Measurements from ENCODE around the gene QSOX2.

QSOX2 gene

DNA sequence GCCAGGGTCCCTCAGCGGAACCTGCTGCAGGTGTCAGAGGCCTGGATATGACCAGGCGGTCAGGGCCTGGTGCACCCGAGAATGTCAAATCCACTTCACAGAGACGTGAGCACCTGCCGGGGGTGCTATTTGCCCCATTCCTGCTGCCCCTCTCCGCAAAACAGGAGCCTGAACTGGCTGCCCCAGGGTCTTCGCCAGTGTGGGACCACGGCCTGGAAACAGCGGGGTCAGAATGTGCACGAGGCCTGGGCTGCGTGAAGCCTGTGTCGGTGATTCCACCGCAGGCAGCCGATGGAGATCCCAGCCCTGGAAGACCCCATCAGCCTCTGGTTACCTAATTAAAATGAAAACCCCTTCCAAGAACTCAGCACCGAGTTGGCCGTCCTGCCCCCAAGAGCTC is 85.8 kb downstream of the QSOX2 start:
- Histone ChIP-seq H3K27ac (ENCODE audit: low read length) (no peak overlapping the region), H2AFZ (ENCODE audit: low read length) (no peak overlapping the region), H3F3A (ENCODE audit: insufficient read depth, low read length) (no peaks in the 10 kb centered on the region), H3K27me3 (replicated peaks; ENCODE audit: insufficient read depth, low read length) (peaks cover 73% of the 10 kb centered on the region), H3K9me2 (replicated peaks; ENCODE audit: insufficient read depth, low read length) (no peaks in the 10 kb centered on the region), H3K79me2 (ENCODE audit: low read length) (no peaks in the 10 kb centered on the region), H3K9ac (ENCODE audit: low read length) (no peak overlapping the region), H3K36me3 (replicated peaks; ENCODE audit: insufficient read depth, low read length) (no peaks in the 10 kb centered on the region), H4K20me1 (ENCODE audit: insufficient read depth, low read length) (no peaks in the 10 kb centered on the region), H3K4me1 (ENCODE audit: low read length) (no peaks in the 10 kb centered on the region), H3K4me3 (ENCODE audit: low read length) (no peak overlapping the region), H3K4me2 (ENCODE audit: low read depth, low read length) (no peak overlapping the region), H3K9me3 (replicated peaks; ENCODE audit: insufficient read depth, low read length) (no peaks in the 10 kb centered on the region)
- no peak for DNase-seq
- TF ChIP-seq, protein P1, sequence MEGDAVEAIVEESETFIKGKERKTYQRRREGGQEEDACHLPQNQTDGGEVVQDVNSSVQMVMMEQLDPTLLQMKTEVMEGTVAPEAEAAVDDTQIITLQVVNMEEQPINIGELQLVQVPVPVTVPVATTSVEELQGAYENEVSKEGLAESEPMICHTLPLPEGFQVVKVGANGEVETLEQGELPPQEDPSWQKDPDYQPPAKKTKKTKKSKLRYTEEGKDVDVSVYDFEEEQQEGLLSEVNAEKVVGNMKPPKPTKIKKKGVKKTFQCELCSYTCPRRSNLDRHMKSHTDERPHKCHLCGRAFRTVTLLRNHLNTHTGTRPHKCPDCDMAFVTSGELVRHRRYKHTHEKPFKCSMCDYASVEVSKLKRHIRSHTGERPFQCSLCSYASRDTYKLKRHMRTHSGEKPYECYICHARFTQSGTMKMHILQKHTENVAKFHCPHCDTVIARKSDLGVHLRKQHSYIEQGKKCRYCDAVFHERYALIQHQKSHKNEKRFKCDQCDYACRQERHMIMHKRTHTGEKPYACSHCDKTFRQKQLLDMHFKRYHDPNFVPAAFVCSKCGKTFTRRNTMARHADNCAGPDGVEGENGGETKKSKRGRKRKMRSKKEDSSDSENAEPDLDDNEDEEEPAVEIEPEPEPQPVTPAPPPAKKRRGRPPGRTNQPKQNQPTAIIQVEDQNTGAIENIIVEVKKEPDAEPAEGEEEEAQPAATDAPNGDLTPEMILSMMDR (IDR thresholded peaks at IDR 0.05; ENCODE audit: low read length): no peak
- no peak for TF ChIP-seq EZH2 (optimal IDR thresholded peaks at IDR 0.05; ENCODE audit: low read depth, low read length)
- no peak for TF ChIP-seq EZH2phosphoT487 (IDR thresholded peaks at IDR 0.05; ENCODE audit: low read length)

DNA sequence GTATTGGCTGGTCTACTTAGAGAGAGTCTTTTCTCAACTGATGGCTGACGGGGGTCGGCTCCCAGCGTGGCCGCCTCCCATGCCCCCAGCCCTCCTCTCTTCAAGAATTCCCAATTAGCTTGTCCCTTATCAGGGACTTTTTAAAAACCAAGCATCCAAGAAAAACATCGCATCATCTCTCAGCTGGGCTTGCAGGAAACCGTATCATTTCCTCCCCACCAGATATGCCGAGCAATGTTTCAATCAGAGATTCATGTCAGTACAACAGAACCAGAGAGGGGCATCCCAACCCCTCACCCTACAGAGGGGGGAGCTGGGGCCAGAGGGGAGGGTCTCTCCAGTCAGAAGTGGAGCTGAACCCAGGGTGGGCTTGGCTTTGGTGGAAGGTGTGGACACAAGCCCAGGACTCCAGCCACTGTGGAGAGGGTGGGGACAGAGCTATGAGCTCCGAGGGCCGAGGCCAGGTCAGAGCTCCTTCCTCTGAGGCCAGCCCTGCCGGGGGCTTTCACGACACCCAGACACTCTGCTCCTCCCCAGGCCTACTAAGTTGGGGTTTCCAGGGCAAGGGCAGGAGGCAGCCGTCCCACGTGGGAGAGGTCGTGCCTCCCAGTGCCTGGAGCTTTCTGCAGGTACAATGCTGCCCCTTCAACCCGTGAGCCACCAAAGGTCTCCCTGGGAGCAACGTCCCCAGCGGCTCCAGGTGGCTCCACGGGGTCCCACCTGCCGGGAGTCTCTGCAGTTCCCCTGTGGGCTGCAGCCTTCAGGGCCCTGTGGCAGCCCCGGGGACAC is 87.9 kb downstream of the QSOX2 start:
- DNase-seq: no peak
- Histone ChIP-seq H3F3A (ENCODE audit: insufficient read depth, low read length) (no peaks in the 10 kb centered on the region), H3K9me2 (replicated peaks; ENCODE audit: insufficient read depth, low read length) (no peaks in the 10 kb centered on the region), H3K79me2 (ENCODE audit: low read length) (no peaks in the 10 kb centered on the region), H3K9me3 (replicated peaks; ENCODE audit: insufficient read depth, low read length) (no peaks in the 10 kb centered on the region), H2AFZ (ENCODE audit: low read length) (no peak overlapping the region), H3K4me3 (ENCODE audit: low read length) (no peak overlapping the region), H4K20me1 (ENCODE audit: insufficient read depth, low read length) (no peaks in the 10 kb centered on the region), H3K4me1 (ENCODE audit: low read length) (no peaks in the 10 kb centered on the region), H3K36me3 (replicated peaks; ENCODE audit: insufficient read depth, low read length) (no peaks in the 10 kb centered on the region), H3K27ac (ENCODE audit: low read length) (no peak overlapping the region), H3K4me2 (ENCODE audit: low read depth, low read length) (no peak overlapping the region), H3K27me3 (replicated peaks; ENCODE audit: insufficient read depth, low read length) (peaks cover 89% of the 10 kb centered on the region), H3K9ac (ENCODE audit: low read length) (no peak overlapping the region)
- TF ChIP-seq EZH2 (optimal IDR thresholded peaks at IDR 0.05; ENCODE audit: low read depth, low read length) (no peak), EZH2phosphoT487 (IDR thresholded peaks at IDR 0.05; ENCODE audit: low read length) (no peak)
- TF ChIP-seq, protein P1 (IDR thresholded peaks at IDR 0.05; ENCODE audit: low read length): no peak
